Activated CD8-positive, alpha-beta memory T cell treated with anti-CD3 and anti-CD28 coated beads for 4 hours (primary cell): ENCODE measurements around the gene PKN2.

ENCODE experiments used
- DNase-seq, 2 donors: peaks; one replicate each; pipeline ENCODE4 v3.0.0-alpha.2; 2020; ENCODE audit warnings: low read depth in 2 of 2

The PKN2 gene

GRCh38 chr1:88735382-88735781 lies 51.3 kb downstream of the PKN2 start:
- DNase-seq = no peak

GRCh38 chr1:88735909-88736308 lies 51.8 kb downstream of the PKN2 start:
- DNase-seq = no peak

- DNase-seq = no peak
Observed at GRCh38 chr1:88736633-88737248, 52.7 kb downstream of the PKN2 start.

GRCh38 chr1:88737338-88737927 lies 53.4 kb downstream of the PKN2 start:
- DNase-seq = no peak

- DNase-seq = no peak
Observed at GRCh38 chr1:88740784-88741183, 56.7 kb downstream of the PKN2 start.

- no peak for DNase-seq
Observed at GRCh38 chr1:88741413-88741812, 57.3 kb downstream of the PKN2 start.

GRCh38 chr1:88742531-88742930 lies 58.5 kb downstream of the PKN2 start:
- DNase-seq = no peak

- DNase-seq = no peak
Observed at GRCh38 chr1:88744142-88744541, 60.1 kb downstream of the PKN2 start.

GRCh38 chr1:88746916-88747315 lies 62.8 kb downstream of the PKN2 start:
- DNase-seq = no peak

- DNase-seq = no peak
Observed at GRCh38 chr1:88751714-88752113, 67.6 kb downstream of the PKN2 start.

- no peak for DNase-seq
Observed at GRCh38 chr1:88753506-88753905, 69.4 kb downstream of the PKN2 start.

- no peak for DNase-seq
Observed at GRCh38 chr1:88763649-88764406, 79.8 kb downstream of the PKN2 start.

GRCh38 chr1:88768187-88768586 lies 84.1 kb downstream of the PKN2 start:
- DNase-seq = no peak

GRCh38 chr1:88768816-88769215 lies 84.7 kb downstream of the PKN2 start:
- no peak for DNase-seq

- DNase-seq = no peak
Observed at GRCh38 chr1:88773540-88774150, 89.6 kb downstream of the PKN2 start.

- DNase-seq = no peak
Observed at GRCh38 chr1:88774151-88774556, 90.1 kb downstream of the PKN2 start.

- no peak for DNase-seq
Observed at GRCh38 chr1:88777604-88778149, 93.6 kb downstream of the PKN2 start.

- no peak for DNase-seq
Observed at GRCh38 chr1:88779880-88780279, 95.8 kb downstream of the PKN2 start.

- DNase-seq = no peak
Observed at GRCh38 chr1:88780485-88780884, 96.4 kb downstream of the PKN2 start.

- no peak for DNase-seq
Observed at GRCh38 chr1:88783145-88783544, 99.1 kb downstream of the PKN2 start.

- no peak for DNase-seq
Observed at GRCh38 chr1:88784551-88784950, 100.5 kb downstream of the PKN2 start.
